Measurements from ENCODE around the gene NDUFAF2. TPM values are rescaled to one million over a fixed set of nuclear protein-coding genes. Genes with fewer than 3 reads are reported as not detected.

NDUFAF2 gene
- polyA plus RNA-seq, 1 of the 3 experiments (the other 2 are of a cell fraction), result 33.4 TPM

Other genes starting within 250 kb of the NDUFAF2 start
- gene DEPDC1B, start 245.0 kb upstream of the NDUFAF2 start, polyA plus RNA-seq (2012; rRNA removed), result 4.2 and 4.7 TPM in 2 replicates
- 0.05 and 0.07 TPM in 2 replicates for gene ELOVL7, start 100.9 kb upstream of the NDUFAF2 start, polyA plus RNA-seq (2012; rRNA removed)
- 11.6 and 19.8 TPM in 2 replicates for gene ERCC8, start 135 bp upstream of the NDUFAF2 start, polyA plus RNA-seq (2012; rRNA removed)
- 40.3 and 51.1 TPM in 2 replicates for gene SMIM15, start 217.3 kb downstream of the NDUFAF2 start, polyA plus RNA-seq (2012; rRNA removed)

Data from SK-N-SH (cell line).